ENCODE results near the gene FGF5.
"Not testable (repeated sequence)": the region's sequence is repeated elsewhere in the genome, so short reads cannot be mapped to it uniquely, and the experiment has no call there.

FGF5 gene

GRCh38 chr4:80266253-80266901, at the start of gene FGF5:
Gene FGF5, plus strand, starts transcription at chr4:80266664. Its CDS starts 161 bp downstream, at chr4:80266825.
- DNase-seq (ENCODE audit: low spot score): no peak

- no peak for DNase-seq (ENCODE audit: low spot score)
These were observed 47.0 kb upstream of the FGF5 start for GRCh38 chr4:80219301-80220025.

- DNase-seq (ENCODE audit: low spot score): no peak
These were observed 45.8 kb upstream of the FGF5 start for GRCh38 chr4:80220711-80221110.

GRCh38 chr4:80221161-80221560, 45.3 kb upstream of the FGF5 start:
- no peak for DNase-seq (ENCODE audit: low spot score)

GRCh38 chr4:80225595-80225994, 40.9 kb upstream of the FGF5 start:
- DNase-seq (ENCODE audit: low spot score): no peak

- no peak for DNase-seq (ENCODE audit: low spot score)
These were observed 40.4 kb upstream of the FGF5 start for GRCh38 chr4:80226094-80226493.

- DNase-seq (ENCODE audit: low spot score): no peak
These were observed 38.0 kb upstream of the FGF5 start for GRCh38 chr4:80228460-80228859.

GRCh38 chr4:80229128-80229527, 37.3 kb upstream of the FGF5 start:
- DNase-seq (ENCODE audit: low spot score): no peak

GRCh38 chr4:80229590-80229989, 36.9 kb upstream of the FGF5 start:
- DNase-seq (ENCODE audit: low spot score): no peak

GRCh38 chr4:80231180-80231579, 35.3 kb upstream of the FGF5 start:
- DNase-seq (ENCODE audit: low spot score): no peak

GRCh38 chr4:80232707-80233370, 33.6 kb upstream of the FGF5 start:
- no peak for DNase-seq (ENCODE audit: low spot score)

- no peak for DNase-seq (ENCODE audit: low spot score)
These were observed 33.1 kb upstream of the FGF5 start for GRCh38 chr4:80233390-80233789.

GRCh38 chr4:80235451-80235850, 31.0 kb upstream of the FGF5 start:
- DNase-seq (ENCODE audit: low spot score): no peak

- no peak for DNase-seq (ENCODE audit: low spot score)
These were observed 28.5 kb upstream of the FGF5 start for GRCh38 chr4:80237992-80238391.

- DNase-seq (ENCODE audit: low spot score): no peak
These were observed 26.8 kb upstream of the FGF5 start for GRCh38 chr4:80239480-80240150.

GRCh38 chr4:80240976-80241375, 25.5 kb upstream of the FGF5 start:
- DNase-seq (ENCODE audit: low spot score): no peak

- DNase-seq (ENCODE audit: low spot score): no peak
These were observed 23.0 kb upstream of the FGF5 start for GRCh38 chr4:80243274-80244018.

- not testable (repeated sequence) for DNase-seq (ENCODE audit: low spot score)
These were observed 19.0 kb upstream of the FGF5 start for GRCh38 chr4:80247484-80247883.

GRCh38 chr4:80249144-80249543, 17.3 kb upstream of the FGF5 start:
- no peak for DNase-seq (ENCODE audit: low spot score)

GRCh38 chr4:80252427-80252826, 14.0 kb upstream of the FGF5 start:
- no peak for DNase-seq (ENCODE audit: low spot score)

- no peak for DNase-seq (ENCODE audit: low spot score)
These were observed 13.5 kb upstream of the FGF5 start for GRCh38 chr4:80252953-80253352.

- DNase-seq (ENCODE audit: low spot score): no peak
These were observed 13.0 kb upstream of the FGF5 start for GRCh38 chr4:80253510-80253909.
